Colonic mucosa (tissue), 4 donors: ENCODE data around the gene TREML1. TPM values are rescaled to one million over a fixed set of nuclear protein-coding genes. Genes with fewer than 3 reads are reported as not detected.

Experiments used
- DNase-seq: peaks from one replicate; pipeline ENCODE4 v3.0.0-alpha.2; 2020
- H3K27ac ChIP-seq: fragments of 200-600 bp; one replicate; pipeline ENCODE4 v1.8.0; 2021
- H3K27me3 ChIP-seq: fragments of 200-600 bp; one replicate; pipeline ENCODE4 v1.8.0; 2021
- H3K36me3 ChIP-seq: fragments of 200-600 bp; one replicate; pipeline ENCODE4 v1.8.0; 2021
- H3K4me1 ChIP-seq: fragments of 200-600 bp; one replicate; pipeline ENCODE4 v1.8.0; 2021; ENCODE audit warnings: mild to moderate bottlenecking
- H3K4me3 ChIP-seq: fragments of 200-600 bp; one replicate; pipeline ENCODE4 v1.8.0; 2021
- H3K9ac ChIP-seq, 2 donors: one replicate each; pipeline ENCODE4 v1.7.0; 2013; ENCODE audit warnings: control low read depth in 2 of 2, low read depth in 2 of 2, low read length in 2 of 2
- H3K9me3 ChIP-seq: fragments of 200-600 bp; one replicate; pipeline ENCODE4 v1.8.0; 2021
- intact Hi-C: fragments of 100-400 bp; cut with DNase I; formaldehyde crosslinking; loops from one replicate; pipeline ENCODE4 v1.14.1; 2022
- total RNA-seq, 2 donors: library from RNA; stranded (reverse); fragmentation: NEBNext Ultra II Directional in 1 of 2; extraction: Animal tissue kit (Norgen Biotek cat#: 25700) in 1 of 2; gene quantifications; one replicate each; pipeline ENCODE4 v1.2.1, GENCODE V29; 2021
- TF ChIP-seq, protein P1 (sequence below): fragments of 200-600 bp; IDR thresholded peaks from one replicate; pipeline ENCODE4 v1.8.0; 2022; ENCODE audit warnings: antibody characterized with exemption, mild to moderate bottlenecking
- donor health status: healthy.
- donor health status: DM: no; HTN: no; CAD: no.
- donor health status: DM: no; HTN: no; CAD: no.

The TREML1 gene
- total RNA-seq, 2 donors from 2014 or later = not detected

DNA sequence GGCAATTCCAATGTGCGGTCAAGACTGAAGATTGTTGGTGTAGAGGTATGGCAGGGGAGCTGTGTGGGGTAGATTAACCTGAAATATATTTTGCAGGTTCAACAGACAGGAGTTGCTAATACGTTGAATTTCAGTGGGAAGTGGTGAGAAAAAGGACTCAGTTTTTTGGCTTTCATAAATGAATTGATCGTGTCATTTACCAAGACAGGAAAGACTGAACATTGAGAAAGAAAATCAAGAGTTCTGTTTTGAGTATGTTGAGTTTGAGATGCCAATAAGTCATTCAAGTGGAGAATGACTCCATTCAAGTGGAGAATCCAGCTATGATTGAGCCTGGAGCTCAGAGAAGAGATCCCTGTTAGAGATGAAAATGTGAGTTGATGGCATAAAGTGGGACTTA, 50.3 kb downstream of the TREML1 start:
- H3K4me1 ChIP-seq = no peaks in the 10 kb centered on the region
- no peak for DNase-seq
- no peaks in the 10 kb centered on the region for H3K36me3 ChIP-seq
- H3K4me3 ChIP-seq = no peak overlapping the region
- H3K9ac ChIP-seq = no peak overlapping the region
- no peak overlapping the region for H3K27ac ChIP-seq
- intact Hi-C loops = no loop called here
- H3K27me3 ChIP-seq = no peaks in the 10 kb centered on the region
- H3K9me3 ChIP-seq = no peaks in the 10 kb centered on the region
- TF ChIP-seq, protein P1, sequence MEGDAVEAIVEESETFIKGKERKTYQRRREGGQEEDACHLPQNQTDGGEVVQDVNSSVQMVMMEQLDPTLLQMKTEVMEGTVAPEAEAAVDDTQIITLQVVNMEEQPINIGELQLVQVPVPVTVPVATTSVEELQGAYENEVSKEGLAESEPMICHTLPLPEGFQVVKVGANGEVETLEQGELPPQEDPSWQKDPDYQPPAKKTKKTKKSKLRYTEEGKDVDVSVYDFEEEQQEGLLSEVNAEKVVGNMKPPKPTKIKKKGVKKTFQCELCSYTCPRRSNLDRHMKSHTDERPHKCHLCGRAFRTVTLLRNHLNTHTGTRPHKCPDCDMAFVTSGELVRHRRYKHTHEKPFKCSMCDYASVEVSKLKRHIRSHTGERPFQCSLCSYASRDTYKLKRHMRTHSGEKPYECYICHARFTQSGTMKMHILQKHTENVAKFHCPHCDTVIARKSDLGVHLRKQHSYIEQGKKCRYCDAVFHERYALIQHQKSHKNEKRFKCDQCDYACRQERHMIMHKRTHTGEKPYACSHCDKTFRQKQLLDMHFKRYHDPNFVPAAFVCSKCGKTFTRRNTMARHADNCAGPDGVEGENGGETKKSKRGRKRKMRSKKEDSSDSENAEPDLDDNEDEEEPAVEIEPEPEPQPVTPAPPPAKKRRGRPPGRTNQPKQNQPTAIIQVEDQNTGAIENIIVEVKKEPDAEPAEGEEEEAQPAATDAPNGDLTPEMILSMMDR = no peak

DNA sequence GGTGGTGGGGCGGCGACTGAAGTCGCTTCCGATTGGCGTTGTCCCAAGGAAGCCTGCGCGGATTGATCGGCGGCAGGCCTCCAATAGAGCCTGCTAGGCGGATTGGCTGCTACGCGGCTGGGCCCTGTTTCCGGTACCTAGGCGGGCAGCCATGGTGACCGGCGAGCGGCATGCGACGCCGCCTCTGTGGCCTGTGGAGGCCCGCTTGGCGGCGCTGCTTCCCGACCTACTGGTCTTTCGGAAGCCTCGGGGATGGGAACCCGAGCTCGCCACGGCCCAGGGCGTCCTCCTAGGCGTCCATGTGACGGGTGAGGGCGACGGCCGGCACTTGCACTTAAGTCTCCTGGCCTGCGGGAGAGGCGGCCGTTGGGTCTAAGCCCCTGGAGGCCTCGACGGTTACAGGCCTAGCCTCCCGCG, 53.3 kb downstream of the TREML1 start:
- no peak overlapping the region for H3K9ac ChIP-seq
- peaks cover 18% of the 10 kb centered on the region for H3K36me3 ChIP-seq

More for the DNA sequence above, 53.3 kb downstream of the TREML1 start:
- Histone ChIP-seq H3K27ac (no peak overlapping the region), H3K9me3 (no peaks in the 10 kb centered on the region), H3K4me3 (no peak overlapping the region), H3K27me3 (no peaks in the 10 kb centered on the region), H3K4me1 (no peaks in the 10 kb centered on the region)
- no peak for DNase-seq
- TF ChIP-seq, protein P1 = no peak
- intact Hi-C loops = no loop called here

Other genes starting within 250 kb of the TREML1 start
- gene UNC5CL, start 115.1 kb downstream of the TREML1 start, total RNA-seq = 1 to 10 TPM; 4.1 to 4.2 TPM
- gene TSPO2, start 111.9 kb downstream of the TREML1 start, total RNA-seq = not detected
- under 1 TPM in 1 of 2 donors, not detected in 1; 0.22 TPM for gene APOBEC2, start 101.1 kb downstream of the TREML1 start, total RNA-seq
- gene OARD1, start 82.0 kb downstream of the TREML1 start, total RNA-seq = 10 to 100 TPM; 25.0 to 34.2 TPM
- gene NFYA, start 81.4 kb downstream of the TREML1 start, total RNA-seq = 10 to 100 TPM; 21.2 to 24.5 TPM
- gene TREM2, start 8.8 kb upstream of the TREML1 start, total RNA-seq = under 1 TPM in 1 of 2 donors, not detected in 1; 0.88 TPM
- under 1 TPM in 1 of 2 donors, not detected in 1; 0.11 TPM for gene TREML2, start 46.8 kb upstream of the TREML1 start, total RNA-seq
- not detected for gene TREML4, start 74.0 kb upstream of the TREML1 start, total RNA-seq
- 1 to 10 TPM in 1 of 2 donors, not detected in 1; 1.4 TPM for gene TREM1, start 132.3 kb upstream of the TREML1 start, total RNA-seq
- gene NCR2, start 181.3 kb upstream of the TREML1 start, total RNA-seq = not detected